Keratinocyte (primary cell): ENCODE data around the gene FMN1.

Experiments used
- EZH2 ChIP-seq: IDR thresholded peaks from one replicate; pipeline ENCODE4 v1.6.1; 2012; ENCODE audit warnings: inconsistent platforms, mild to moderate bottlenecking, low read length, moderate library complexity
- TF ChIP-seq, protein P1 (sequence below), 3 experiments: IDR thresholded peaks in 1 of 3; conservative IDR thresholded peaks in 1 of 3; optimal IDR thresholded peaks in 1 of 3; 2 replicates in 2 of 3; 3 replicates in 1 of 3; pipeline versions ENCODE3 to v1.5.1; 2011; ENCODE audit warnings: low read length in 3 of 3, mild to moderate bottlenecking in 3 of 3, moderate library complexity in 2 of 3, control low read depth in 1 of 3, inconsistent platforms in 1 of 3; ENCODE audit not compliant: insufficient read depth in 2 of 3; ENCODE audit errors: extremely low read depth in 1 of 3

DNA sequence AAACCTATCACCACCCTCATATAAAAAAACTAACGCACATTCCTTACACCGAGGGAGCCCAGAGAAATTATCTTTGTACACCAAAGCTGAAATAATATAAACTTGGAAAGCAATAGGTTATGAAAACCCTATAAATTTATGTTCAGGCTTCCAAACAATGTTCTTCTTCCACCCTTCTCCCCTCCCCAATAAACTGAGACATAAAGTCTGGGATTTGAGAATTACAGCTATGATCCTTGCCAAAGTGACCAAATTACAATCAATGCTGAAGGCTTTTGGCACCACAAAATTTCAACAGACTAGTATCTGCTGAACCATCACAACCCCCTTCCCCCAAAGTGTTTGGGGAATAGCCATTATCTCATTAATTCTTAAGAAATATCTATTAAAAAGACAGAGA is 237.8 kb downstream of the FMN1 start:
- TF ChIP-seq, protein P1, sequence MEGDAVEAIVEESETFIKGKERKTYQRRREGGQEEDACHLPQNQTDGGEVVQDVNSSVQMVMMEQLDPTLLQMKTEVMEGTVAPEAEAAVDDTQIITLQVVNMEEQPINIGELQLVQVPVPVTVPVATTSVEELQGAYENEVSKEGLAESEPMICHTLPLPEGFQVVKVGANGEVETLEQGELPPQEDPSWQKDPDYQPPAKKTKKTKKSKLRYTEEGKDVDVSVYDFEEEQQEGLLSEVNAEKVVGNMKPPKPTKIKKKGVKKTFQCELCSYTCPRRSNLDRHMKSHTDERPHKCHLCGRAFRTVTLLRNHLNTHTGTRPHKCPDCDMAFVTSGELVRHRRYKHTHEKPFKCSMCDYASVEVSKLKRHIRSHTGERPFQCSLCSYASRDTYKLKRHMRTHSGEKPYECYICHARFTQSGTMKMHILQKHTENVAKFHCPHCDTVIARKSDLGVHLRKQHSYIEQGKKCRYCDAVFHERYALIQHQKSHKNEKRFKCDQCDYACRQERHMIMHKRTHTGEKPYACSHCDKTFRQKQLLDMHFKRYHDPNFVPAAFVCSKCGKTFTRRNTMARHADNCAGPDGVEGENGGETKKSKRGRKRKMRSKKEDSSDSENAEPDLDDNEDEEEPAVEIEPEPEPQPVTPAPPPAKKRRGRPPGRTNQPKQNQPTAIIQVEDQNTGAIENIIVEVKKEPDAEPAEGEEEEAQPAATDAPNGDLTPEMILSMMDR (optimal IDR thresholded peaks at IDR 0.05 in 1 of 3, IDR thresholded peaks at IDR 0.05 in 1 of 3, conservative IDR thresholded peaks at IDR 0.05 in 1 of 3; ENCODE audit: extremely low read depth in 1 of 3, insufficient read depth in 2 of 3, low read length in 3 of 3) = no peak
- TF ChIP-seq EZH2 = no peak
